NB4 (cell line): Measurements from ENCODE around the gene EZH2.

Experiments used
- DNase-seq: peaks from one replicate; pipeline ENCODE4 v3.0.0; 2010; ENCODE audit warnings: low read depth
- H3K4me3 ChIP-seq: one replicate; pipeline ENCODE4 v1.5.1; 2011; ENCODE audit warnings: mild to moderate bottlenecking, low read depth, low read length, moderate library complexity
- MYC ChIP-seq: IDR thresholded peaks from 2 replicates; pipeline ENCODE4 v1.6.1; 2011; ENCODE audit warnings: low read depth, low read length
- POLR2A ChIP-seq: IDR thresholded peaks from 2 replicates; pipeline ENCODE4 v1.6.1; 2011; ENCODE audit warnings: mild to moderate bottlenecking; ENCODE audit not compliant: insufficient read length; ENCODE audit errors: extremely low read depth
- TF ChIP-seq, protein P1 (sequence below): IDR thresholded peaks from 2 replicates; pipeline ENCODE4 v1.6.1; 2011; ENCODE audit warnings: low read depth, low read length
- TF ChIP-seq, protein P2 (sequence below): IDR thresholded peaks from one replicate; pipeline ENCODE4 v1.5.1; 2012; ENCODE audit warnings: low read depth, low read length

The EZH2 gene

DNA sequence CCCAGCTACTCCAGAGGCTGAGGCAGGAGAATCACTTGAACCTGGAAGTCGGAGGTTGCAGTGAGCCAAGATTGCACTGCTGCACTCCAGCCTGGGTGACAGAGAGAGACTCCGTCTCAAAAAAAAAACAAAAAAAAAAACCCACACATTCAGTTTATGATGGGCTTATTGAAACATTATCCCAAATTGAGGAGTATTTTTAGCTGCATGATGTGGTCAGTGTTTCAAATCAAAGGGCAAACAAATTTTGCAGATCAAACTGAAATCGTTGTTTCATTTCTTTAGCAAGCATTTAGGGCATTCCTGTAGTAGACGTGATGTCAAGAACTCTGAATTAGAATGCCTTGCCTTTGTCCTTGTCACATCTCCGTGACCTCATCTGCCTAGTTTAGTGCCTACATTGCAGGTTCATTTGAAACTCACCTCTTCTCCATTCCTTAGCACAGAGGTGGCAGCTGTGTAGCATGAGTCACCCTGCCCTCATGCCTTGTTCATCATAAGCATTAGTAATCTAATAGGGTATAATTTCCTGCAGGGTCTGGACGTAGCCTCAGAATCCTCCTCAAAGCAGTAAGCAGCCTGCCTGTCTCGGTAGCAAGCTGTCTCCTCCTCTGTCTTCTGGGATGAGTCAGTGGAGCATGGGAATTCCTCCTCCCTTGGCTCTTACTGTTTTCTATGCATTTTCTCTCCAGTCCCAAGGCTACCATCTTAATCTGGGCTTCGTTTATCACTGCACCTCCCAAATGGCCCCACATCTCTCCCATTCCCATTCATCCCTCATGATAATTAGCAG is 111.6 kb downstream of the EZH2 start:
- H3K4me3 ChIP-seq: no peak overlapping the region
- TF ChIP-seq, protein P1, sequence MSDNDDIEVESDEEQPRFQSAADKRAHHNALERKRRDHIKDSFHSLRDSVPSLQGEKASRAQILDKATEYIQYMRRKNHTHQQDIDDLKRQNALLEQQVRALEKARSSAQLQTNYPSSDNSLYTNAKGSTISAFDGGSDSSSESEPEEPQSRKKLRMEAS: no peak
- no peak for TF ChIP-seq POLR2A
- TF ChIP-seq, protein P2, sequence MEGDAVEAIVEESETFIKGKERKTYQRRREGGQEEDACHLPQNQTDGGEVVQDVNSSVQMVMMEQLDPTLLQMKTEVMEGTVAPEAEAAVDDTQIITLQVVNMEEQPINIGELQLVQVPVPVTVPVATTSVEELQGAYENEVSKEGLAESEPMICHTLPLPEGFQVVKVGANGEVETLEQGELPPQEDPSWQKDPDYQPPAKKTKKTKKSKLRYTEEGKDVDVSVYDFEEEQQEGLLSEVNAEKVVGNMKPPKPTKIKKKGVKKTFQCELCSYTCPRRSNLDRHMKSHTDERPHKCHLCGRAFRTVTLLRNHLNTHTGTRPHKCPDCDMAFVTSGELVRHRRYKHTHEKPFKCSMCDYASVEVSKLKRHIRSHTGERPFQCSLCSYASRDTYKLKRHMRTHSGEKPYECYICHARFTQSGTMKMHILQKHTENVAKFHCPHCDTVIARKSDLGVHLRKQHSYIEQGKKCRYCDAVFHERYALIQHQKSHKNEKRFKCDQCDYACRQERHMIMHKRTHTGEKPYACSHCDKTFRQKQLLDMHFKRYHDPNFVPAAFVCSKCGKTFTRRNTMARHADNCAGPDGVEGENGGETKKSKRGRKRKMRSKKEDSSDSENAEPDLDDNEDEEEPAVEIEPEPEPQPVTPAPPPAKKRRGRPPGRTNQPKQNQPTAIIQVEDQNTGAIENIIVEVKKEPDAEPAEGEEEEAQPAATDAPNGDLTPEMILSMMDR: no peak
- TF ChIP-seq MYC: no peak
- DNase-seq: peak; percentile 67

DNA sequence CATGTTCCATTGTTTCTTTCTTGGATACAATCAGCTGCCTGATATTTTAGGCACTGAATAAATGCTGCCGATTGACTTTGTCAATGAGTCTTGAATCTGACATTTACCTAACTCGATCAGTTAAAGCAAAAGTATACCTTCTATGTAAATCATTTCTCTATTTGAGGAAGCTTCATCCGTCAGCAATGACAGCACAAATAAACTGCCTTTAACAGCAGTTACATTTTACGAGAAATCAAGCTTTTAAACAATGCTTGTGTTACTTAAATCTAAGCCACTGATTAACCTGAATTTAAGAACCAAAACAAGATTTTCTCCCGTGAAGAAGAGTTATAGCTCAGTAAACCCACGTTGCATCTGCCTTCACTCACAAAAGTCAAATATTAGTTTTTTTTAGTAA is 114.1 kb downstream of the EZH2 start:
- no peak for DNase-seq
- no peak overlapping the region for H3K4me3 ChIP-seq
- no peak for TF ChIP-seq MYC
- TF ChIP-seq POLR2A: no peak
- TF ChIP-seq, protein P1: no peak
- TF ChIP-seq, protein P2: no peak

- DNase-seq: no peak
- TF ChIP-seq, protein P1: no peak
- TF ChIP-seq MYC (no peak), POLR2A (no peak)
- TF ChIP-seq, protein P2: no peak
- H3K4me3 ChIP-seq: no peak overlapping the region
These were observed 120.5 kb downstream of the EZH2 start for GRCh38 chr7:148763622-148764021.

GRCh38 chr7:148761499-148762278 is 122.4 kb downstream of the EZH2 start:
- no peak for DNase-seq
- no peak overlapping the region for H3K4me3 ChIP-seq
- TF ChIP-seq MYC (no peak), POLR2A (no peak)
- TF ChIP-seq, protein P2: no peak
- TF ChIP-seq, protein P1: no peak
